NCI-H2196 treated with DMSO at 0.1 percent for 48 hours (cell line): ENCODE measurements around the gene BOK.
"Not testable (repeated sequence)": the region's sequence is repeated elsewhere in the genome, so short reads cannot be mapped to it uniquely, and the experiment has no call there.

Source experiments
- DNase-seq: peaks from one replicate; lab custom pipeline; 2025; ENCODE audit not compliant: unreplicated experiment; lab: John Stamatoyannopoulos, UW

The BOK gene

GRCh38 chr2:241558532-241559322 lies at the start of gene BOK:
Gene BOK, plus strand, starts transcription at chr2:241558745. Its CDS starts 739 bp downstream, at chr2:241559484.
- peak; percentile 45 for DNase-seq

- DNase-seq, result no peak
These were observed 49.3 kb upstream of the BOK start for GRCh38 chr2:241509155-241509784.

- DNase-seq, result no peak
These were observed 47.3 kb upstream of the BOK start for GRCh38 chr2:241511091-241511741.

GRCh38 chr2:241514553-241514952 lies 44.0 kb upstream of the BOK start:
- no peak for DNase-seq

- no peak for DNase-seq
These were observed 43.4 kb upstream of the BOK start for GRCh38 chr2:241514986-241515737.

GRCh38 chr2:241516520-241516965 lies 42.0 kb upstream of the BOK start:
- no peak for DNase-seq

GRCh38 chr2:241517297-241517696 lies 41.2 kb upstream of the BOK start:
- DNase-seq, result no peak

- DNase-seq, result no peak
These were observed 38.9 kb upstream of the BOK start for GRCh38 chr2:241519669-241520068.

GRCh38 chr2:241522477-241522876 lies 36.1 kb upstream of the BOK start:
- no peak for DNase-seq

GRCh38 chr2:241525818-241526780 lies 32.4 kb upstream of the BOK start:
- not testable (repeated sequence) for DNase-seq

- DNase-seq, result no peak
These were observed 28.0 kb upstream of the BOK start for GRCh38 chr2:241530571-241530970.

GRCh38 chr2:241531161-241531722 lies 27.3 kb upstream of the BOK start:
- DNase-seq, result no peak

GRCh38 chr2:241532168-241532567 lies 26.4 kb upstream of the BOK start:
- DNase-seq, result no peak

GRCh38 chr2:241532733-241533601 lies 25.6 kb upstream of the BOK start:
- no peak for DNase-seq

- DNase-seq, result no peak
These were observed 24.3 kb upstream of the BOK start for GRCh38 chr2:241534293-241534692.

- no peak for DNase-seq
These were observed 23.7 kb upstream of the BOK start for GRCh38 chr2:241534701-241535375.

GRCh38 chr2:241535871-241536655 lies 22.5 kb upstream of the BOK start:
- DNase-seq, result no peak
